Measurements from ENCODE around the gene PIP5K1A.
"Not testable (repeated sequence)": the region's sequence is repeated elsewhere in the genome, so short reads cannot be mapped to it uniquely, and the experiment has no call there.

Gene PIP5K1A

DNA sequence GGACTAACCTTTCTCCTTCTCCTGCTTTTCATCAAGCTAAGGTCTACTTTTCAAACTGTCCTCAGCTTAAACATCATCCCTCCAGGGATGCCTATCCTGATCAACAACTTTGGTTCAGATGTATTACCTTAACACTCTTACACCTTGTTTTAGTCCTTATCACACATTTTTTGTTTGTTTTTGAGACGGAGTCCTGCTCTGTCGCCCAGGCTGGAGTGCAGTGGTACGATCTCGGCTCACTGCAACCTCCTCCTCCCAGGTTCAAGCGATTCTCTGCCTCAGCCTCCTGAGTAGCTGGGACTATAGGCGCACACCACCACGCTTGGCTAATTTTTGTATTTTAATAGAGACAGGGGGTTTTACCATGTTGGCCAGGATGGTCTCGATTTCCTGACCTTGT lies 9.7 kb upstream of the PIP5K1A start:
- CTCF ChIA-PET, result interaction anchor here (0.9 to 2.1 kb wide), 2 partner anchors 10 to 63 kb away, joined by 3 to 7 read pairs; no protein-coding TSS in a partner anchor
- Histone ChIP-seq H3K36me3 (ENCODE audit: control insufficient read depth in 2 of 2, insufficient read depth in 1 of 2, low read length in 2 of 2) (peaks cover 19 to 33% of the 10 kb centered on the region in 2 experiments), H3K4me3 (ENCODE audit: low read depth, low read length) (peak overlapping the region; percentile 79)
- POLR2A ChIA-PET, result interaction anchor here (0.6 to 2.9 kb wide), 4 partner anchors 18 to 139 kb away, joined by 3 to 14 read pairs (median 10); partner anchors contain the start of genes PI4KB and PSMD4
- TF ChIP-seq, protein P1, sequence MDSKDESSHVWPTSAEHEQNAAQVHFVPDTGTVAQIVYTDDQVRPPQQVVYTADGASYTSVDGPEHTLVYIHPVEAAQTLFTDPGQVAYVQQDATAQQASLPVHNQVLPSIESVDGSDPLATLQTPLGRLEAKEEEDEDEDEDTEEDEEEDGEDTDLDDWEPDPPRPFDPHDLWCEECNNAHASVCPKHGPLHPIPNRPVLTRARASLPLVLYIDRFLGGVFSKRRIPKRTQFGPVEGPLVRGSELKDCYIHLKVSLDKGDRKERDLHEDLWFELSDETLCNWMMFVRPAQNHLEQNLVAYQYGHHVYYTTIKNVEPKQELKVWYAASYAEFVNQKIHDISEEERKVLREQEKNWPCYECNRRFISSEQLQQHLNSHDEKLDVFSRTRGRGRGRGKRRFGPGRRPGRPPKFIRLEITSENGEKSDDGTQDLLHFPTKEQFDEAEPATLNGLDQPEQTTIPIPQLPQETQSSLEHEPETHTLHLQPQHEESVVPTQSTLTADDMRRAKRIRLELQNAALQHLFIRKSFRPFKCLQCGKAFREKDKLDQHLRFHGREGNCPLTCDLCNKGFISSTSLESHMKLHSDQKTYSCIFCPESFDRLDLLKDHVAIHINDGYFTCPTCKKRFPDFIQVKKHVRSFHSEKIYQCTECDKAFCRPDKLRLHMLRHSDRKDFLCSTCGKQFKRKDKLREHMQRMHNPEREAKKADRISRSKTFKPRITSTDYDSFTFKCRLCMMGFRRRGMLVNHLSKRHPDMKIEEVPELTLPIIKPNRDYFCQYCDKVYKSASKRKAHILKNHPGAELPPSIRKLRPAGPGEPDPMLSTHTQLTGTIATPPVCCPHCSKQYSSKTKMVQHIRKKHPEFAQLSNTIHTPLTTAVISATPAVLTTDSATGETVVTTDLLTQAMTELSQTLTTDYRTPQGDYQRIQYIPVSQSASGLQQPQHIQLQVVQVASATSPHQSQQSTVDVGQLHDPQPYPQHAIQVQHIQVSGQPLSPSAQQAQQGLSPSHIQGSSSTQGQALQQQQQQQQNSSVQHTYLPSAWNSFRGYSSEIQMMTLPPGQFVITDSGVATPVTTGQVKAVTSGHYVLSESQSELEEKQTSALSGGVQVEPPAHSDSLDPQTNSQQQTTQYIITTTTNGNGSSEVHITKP (tag by site-specific recombination; IDR thresholded peaks at IDR 0.05), result peak; percentile 67
- peak; percentile 71; the same call in 1 of the 2 replicates for TF ChIP-seq ZBTB17 (tag by site-specific recombination; IDR thresholded peaks at IDR 0.05)
- H3K4me1 ChIP-seq (ENCODE audit: control insufficient read depth, insufficient read depth, low read length); H3K27ac ChIP-seq (ENCODE audit: extremely low read depth, low read depth, low read length); H3K9me3 ChIP-seq (ENCODE audit: control insufficient read depth, insufficient read depth, low read depth, low read length): not testable (repeated sequence)

DNA sequence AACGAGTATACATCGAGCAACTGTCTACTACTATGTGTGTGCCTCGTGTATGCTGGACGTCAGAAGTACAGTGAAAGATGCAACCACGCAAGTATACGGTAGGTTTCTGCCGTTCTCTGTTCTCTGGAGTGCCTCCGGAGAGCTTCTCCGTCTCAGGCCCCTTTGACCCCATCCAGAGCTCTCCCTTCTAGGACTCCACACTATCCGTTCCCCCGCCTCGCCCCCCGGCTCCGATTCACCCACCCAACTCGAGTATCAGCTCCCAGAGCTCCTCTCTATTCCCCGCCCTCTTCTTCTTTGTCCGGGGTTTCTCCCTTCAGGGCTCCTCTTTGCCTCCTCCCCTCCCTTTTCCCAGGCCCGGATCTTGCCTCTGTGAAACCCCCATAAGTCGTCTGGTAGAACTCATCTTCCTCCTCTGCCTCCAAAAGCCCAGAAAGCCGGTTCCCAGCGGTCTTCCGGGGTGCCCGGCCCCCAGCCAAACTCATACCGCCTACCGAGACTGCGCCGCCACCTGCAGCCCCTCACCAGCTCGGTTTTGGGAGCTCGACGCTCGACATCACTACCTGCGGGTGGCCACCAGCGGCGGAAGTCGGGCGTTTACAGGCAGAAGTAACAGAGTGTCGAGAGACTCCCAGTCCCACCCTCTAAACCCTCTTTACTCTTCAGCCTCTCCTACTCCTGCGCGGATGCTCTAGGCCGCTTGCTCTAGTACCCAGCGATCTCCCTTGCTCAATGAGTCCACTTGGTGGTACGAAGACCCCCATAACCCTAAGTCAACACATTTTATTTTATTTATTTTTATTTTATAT lies 8.5 kb upstream of the PIP5K1A start, which contains the start of gene VPS72:
Gene VPS72 (minus strand): TSS at position 561 of the 809 bp plus-strand sequence. CDS start 76 bp downstream, at position 485.
- CTCF ChIA-PET, result interaction anchor here (0.7 to 2.1 kb wide), 6 partner anchors 9 to 151 kb away, joined by 3 to 7 read pairs (median 4); no protein-coding TSS in a partner anchor
- no peaks in the 10 kb centered on the region for H3K4me1 ChIP-seq (ENCODE audit: control insufficient read depth, insufficient read depth, low read length)
- TF ChIP-seq ZNF248 (tag by site-specific recombination; IDR thresholded peaks at IDR 0.05), result no peak
- TF ChIP-seq KLF10 (tag by site-specific recombination; IDR thresholded peaks at IDR 0.05), result peak; percentile 74; the same call in 1 of the 2 replicates
- no peak for TF ChIP-seq ZNF311 (tag by site-specific recombination; IDR thresholded peaks at IDR 0.05; ENCODE audit: borderline replicate concordance)
- no peak for TF ChIP-seq ZNF155 (tag by site-specific recombination; IDR thresholded peaks at IDR 0.05)
- TF ChIP-seq ZNF175 (tag by site-specific recombination; IDR thresholded peaks at IDR 0.05), result no peak
- no peak for TF ChIP-seq ZNF621 (tag by site-specific recombination; IDR thresholded peaks at IDR 0.05)
- TF ChIP-seq ZXDB (tag by site-specific recombination; IDR thresholded peaks at IDR 0.05), result peak; percentile 99
- peak; percentile 95 for TF ChIP-seq SCRT1 (tag by site-specific recombination; IDR thresholded peaks at IDR 0.05; ENCODE audit: borderline replicate concordance)
- TF ChIP-seq, protein P2, sequence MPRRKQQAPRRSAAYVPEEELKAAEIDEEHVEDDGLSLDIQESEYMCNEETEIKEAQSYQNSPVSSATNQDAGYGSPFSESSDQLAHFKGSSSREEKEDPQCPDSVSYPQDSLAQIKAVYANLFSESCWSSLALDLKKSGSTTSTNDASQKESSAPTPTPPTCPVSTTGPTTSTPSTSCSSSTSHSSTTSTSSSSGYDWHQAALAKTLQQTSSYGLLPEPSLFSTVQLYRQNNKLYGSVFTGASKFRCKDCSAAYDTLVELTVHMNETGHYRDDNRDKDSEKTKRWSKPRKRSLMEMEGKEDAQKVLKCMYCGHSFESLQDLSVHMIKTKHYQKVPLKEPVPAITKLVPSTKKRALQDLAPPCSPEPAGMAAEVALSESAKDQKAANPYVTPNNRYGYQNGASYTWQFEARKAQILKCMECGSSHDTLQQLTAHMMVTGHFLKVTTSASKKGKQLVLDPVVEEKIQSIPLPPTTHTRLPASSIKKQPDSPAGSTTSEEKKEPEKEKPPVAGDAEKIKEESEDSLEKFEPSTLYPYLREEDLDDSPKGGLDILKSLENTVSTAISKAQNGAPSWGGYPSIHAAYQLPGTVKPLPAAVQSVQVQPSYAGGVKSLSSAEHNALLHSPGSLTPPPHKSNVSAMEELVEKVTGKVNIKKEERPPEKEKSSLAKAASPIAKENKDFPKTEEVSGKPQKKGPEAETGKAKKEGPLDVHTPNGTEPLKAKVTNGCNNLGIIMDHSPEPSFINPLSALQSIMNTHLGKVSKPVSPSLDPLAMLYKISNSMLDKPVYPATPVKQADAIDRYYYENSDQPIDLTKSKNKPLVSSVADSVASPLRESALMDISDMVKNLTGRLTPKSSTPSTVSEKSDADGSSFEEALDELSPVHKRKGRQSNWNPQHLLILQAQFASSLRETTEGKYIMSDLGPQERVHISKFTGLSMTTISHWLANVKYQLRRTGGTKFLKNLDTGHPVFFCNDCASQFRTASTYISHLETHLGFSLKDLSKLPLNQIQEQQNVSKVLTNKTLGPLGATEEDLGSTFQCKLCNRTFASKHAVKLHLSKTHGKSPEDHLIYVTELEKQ (tag by site-specific recombination; IDR thresholded peaks at IDR 0.05; ENCODE audit: borderline replicate concordance), result no peak
- no peak for TF ChIP-seq ZNF530 (tag by site-specific recombination; IDR thresholded peaks at IDR 0.05; ENCODE audit: low read depth)
- peak; percentile 100 for TF ChIP-seq ZBTB17 (tag by site-specific recombination; IDR thresholded peaks at IDR 0.05)
- TF ChIP-seq ZNF214 (tag by site-specific recombination; IDR thresholded peaks at IDR 0.05; ENCODE audit: borderline replicate concordance), result no peak
- TF ChIP-seq, protein P3, sequence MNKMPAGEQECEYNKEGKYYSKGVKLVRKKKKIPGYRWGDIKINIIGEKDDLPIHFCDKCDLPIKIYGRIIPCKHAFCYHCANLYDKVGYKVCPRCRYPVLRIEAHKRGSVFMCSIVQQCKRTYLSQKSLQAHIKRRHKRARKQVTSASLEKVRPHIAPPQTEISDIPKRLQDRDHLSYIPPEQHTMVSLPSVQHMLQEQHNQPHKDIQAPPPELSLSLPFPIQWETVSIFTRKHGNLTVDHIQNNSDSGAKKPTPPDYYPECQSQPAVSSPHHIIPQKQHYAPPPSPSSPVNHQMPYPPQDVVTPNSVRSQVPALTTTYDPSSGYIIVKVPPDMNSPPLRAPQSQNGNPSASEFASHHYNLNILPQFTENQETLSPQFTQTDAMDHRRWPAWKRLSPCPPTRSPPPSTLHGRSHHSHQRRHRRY (tag by site-specific recombination; IDR thresholded peaks at IDR 0.05), result no peak
- no peak for TF ChIP-seq ZNF510 (tag by site-specific recombination; IDR thresholded peaks at IDR 0.05; ENCODE audit: insufficient replicate concordance)
- TF ChIP-seq, protein P4, sequence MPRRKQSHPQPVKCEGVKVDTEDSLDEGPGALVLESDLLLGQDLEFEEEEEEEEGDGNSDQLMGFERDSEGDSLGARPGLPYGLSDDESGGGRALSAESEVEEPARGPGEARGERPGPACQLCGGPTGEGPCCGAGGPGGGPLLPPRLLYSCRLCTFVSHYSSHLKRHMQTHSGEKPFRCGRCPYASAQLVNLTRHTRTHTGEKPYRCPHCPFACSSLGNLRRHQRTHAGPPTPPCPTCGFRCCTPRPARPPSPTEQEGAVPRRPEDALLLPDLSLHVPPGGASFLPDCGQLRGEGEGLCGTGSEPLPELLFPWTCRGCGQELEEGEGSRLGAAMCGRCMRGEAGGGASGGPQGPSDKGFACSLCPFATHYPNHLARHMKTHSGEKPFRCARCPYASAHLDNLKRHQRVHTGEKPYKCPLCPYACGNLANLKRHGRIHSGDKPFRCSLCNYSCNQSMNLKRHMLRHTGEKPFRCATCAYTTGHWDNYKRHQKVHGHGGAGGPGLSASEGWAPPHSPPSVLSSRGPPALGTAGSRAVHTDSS (tag by site-specific recombination; IDR thresholded peaks at IDR 0.05), result 0 out of 2 replicates have a peak, but pooled peaks have one; percentile 43
- TF ChIP-seq ZNF146 (tag by site-specific recombination; IDR thresholded peaks at IDR 0.05), result no peak
- TF ChIP-seq HOXD13 (CRISPR knock-in tag; IDR thresholded peaks at IDR 0.05; ENCODE audit: borderline replicate concordance), result no peak
- no peak for TF ChIP-seq ZNF37A (tag by site-specific recombination; IDR thresholded peaks at IDR 0.05)
- peak; percentile 60 for TF ChIP-seq KLF9 (tag by site-specific recombination; IDR thresholded peaks at IDR 0.05; ENCODE audit: low read depth)
- peak; percentile 84 for TF ChIP-seq ZNF10 (tag by site-specific recombination; IDR thresholded peaks at IDR 0.05)
- TF ChIP-seq GLIS2 (tag by site-specific recombination; IDR thresholded peaks at IDR 0.05), result peak; percentile 98
- TF ChIP-seq ZFHX2 (tag by site-specific recombination; conservative IDR thresholded peaks at IDR 0.05), result 0 out of 2 replicates have a peak, but pooled peaks have one; percentile 28

More for the DNA sequence above, 8.5 kb upstream of the PIP5K1A start, which contains the start of gene VPS72:
- H3K36me3 ChIP-seq (ENCODE audit: control insufficient read depth in 2 of 2, insufficient read depth in 1 of 2, low read length in 2 of 2), result peaks cover 8 to 21% of the 10 kb centered on the region in 2 experiments
- peak within 1 kb of the TSS; percentile 79 for H3K4me3 ChIP-seq (ENCODE audit: low read depth, low read length)
- H3K9me3 ChIP-seq (ENCODE audit: control insufficient read depth, insufficient read depth, low read depth, low read length), result no peaks in the 10 kb centered on the region
- H3K27ac ChIP-seq (ENCODE audit: extremely low read depth, low read depth, low read length), result peak within 1 kb of the TSS; percentile 64
- POLR2A ChIA-PET, result interaction anchor here (0.5 to 2.9 kb wide), 28 partner anchors 9 to 321 kb away, joined by 3 to 23 read pairs (median 4); partner anchors contain the start of genes CGN, LYSMD1, PI4KB and PIP5K1A
